ENCODE data around the gene RPL35A.
"Not testable (repeated sequence)": the region's sequence is repeated elsewhere in the genome, so short reads cannot be mapped to it uniquely, and the experiment has no call there.

RPL35A gene

DNA sequence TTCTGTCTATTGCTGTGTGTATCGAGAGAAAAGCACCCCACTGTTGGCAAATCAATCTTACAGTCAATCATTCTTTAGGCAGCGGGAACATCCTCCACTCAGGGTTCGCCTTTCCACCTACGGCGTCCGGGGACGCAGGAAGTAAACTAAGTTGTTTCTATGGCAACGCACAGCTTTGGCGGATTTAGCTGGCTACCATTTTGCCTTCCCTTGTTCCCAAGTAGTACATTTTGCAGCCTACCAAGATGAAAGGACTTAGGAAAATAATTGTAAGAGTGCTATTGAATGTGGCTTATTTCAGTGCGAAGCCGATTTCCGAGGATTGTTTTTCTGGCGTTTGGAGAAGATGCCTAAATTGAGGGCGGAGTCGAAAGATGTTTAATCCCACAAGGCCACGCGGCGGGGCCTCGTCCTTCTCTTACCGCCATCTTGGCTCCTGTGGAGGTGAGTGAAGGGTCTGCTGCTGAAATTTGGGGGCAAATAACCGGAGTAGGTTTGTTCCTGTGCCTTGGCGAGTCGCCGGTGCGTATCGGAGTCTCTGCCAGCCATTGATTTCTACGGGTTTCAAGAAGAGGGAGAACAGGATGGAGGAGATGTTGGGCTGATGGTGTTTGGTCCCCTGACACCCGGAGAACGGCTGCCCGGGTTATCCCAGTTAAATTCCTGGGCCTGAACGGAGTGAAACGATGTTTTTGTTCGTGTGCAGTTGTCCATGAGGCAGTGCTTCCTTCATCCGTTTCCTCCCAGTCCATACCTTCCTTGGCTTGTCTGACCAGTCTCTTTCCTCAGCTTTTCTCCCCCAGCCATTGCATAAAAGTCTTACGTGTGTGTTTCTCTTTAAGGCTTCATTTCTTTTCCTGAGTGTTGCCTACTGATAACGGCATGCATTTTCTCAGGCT, at the start of gene RPL35A:
Gene RPL35A (plus strand): TSS at position 413 of the 899 bp plus-strand sequence. CDS start 778 bp downstream, outside the sequence.
- DNase-seq (ENCODE audit: extremely low spot score, insufficient read length, low read depth) (peak; percentile 75), FAIRE-seq (peak; percentile 93)

- DNase-seq (ENCODE audit: extremely low spot score, insufficient read length, low read depth), result no peak
- FAIRE-seq, result no peak
Observed at GRCh38 chr3:197901626-197902025, 48.4 kb upstream of the RPL35A start.

DNA sequence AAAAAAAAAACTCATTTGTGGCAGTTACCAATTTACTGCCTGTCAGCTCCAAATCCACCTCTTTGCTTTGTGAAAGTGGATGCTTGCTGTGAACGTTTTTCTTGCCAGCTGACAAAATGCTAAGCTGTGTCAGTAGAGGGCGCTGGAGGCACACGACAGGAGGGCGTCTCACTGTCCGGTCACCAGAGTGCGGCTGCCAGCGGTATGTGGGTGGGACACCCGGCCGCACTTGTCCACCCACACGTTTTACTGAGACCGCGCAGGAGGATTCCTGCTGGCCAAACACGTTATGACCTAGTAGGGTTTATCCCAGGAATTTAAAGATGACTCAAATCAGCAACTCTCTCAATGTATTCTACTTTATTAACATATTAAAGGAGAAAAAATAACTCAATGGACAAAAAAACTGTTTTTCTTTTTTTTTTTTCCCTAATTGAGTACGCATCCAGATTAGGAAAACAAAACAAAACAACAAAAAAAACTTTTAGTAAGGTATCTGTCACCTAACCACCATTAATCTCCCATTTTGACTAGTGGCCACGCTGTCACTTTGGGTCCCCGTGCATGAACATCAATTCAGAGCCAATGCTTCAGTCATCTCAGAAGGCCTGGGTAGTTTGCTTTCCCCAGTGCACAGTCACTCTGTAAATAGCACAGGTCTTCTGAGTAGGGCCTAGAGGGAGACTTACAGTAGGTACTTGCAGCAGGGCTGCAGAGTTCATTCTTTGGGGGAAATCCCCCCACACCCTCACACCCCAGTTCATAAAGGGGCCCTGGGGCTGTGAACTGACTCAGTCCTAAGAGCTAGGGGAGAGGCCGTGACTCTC, 43.8 kb upstream of the RPL35A start:
- peak; percentile 59 for DNase-seq (ENCODE audit: extremely low spot score, insufficient read length, low read depth)
- FAIRE-seq, result peak; percentile 87

DNA sequence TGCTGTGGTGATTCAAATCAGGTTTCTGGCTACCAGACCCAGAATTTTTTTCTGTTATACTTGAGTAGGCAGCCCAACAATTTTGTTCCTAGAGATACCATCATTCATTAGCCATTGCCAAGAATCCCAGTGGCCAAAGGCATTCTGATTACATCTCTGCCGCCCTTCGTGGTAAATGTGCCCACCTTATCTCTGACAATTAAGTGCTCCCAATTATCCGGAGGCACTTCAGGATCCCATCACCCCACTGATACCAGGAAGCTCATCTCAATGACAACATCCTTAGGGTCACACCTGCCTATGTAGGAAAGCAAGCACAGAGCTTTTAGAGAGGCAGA, 43.2 kb upstream of the RPL35A start:
- FAIRE-seq (no peak), DNase-seq (ENCODE audit: extremely low spot score, insufficient read length, low read depth) (no peak)

DNA sequence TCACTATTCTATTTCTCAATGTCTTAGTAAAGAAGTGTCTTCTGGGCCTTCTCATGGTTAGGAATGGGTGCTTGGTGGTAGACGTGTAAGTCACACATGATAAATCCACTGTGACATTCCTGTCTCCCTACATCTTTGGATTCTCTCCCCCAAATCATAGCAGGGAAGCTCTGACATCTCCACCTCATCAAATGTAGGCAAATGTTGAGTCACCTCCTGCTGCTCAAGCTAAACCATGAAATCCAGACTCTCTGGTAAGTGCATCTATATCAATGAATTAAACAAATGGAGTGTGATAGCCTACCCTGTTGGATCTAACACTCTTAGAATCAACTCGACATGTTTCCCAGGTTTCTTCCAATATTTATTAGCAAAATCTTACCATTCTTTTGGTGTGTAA, 42.8 kb upstream of the RPL35A start:
- FAIRE-seq (no peak), DNase-seq (ENCODE audit: extremely low spot score, insufficient read length, low read depth) (no peak)

DNA sequence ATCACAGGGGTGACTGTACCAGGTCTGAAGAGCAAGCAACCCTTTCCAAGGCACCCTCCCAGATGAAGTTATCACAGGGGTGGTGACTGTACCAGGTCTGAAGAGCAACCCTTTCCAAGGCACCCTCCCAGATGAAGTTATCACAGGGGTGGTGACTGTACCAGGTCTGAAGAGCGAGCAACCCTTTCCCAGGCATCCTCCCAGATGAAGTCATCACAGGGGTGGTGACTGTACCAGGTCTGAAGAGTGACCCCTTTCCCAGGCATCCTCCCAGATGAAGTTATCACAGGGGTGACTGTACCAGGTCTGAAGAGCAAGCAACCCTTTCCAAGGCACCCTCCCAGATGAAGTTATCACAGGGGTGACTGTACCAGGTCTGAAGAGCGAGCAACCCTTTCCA, 41.4 kb upstream of the RPL35A start:
- FAIRE-seq; DNase-seq (ENCODE audit: extremely low spot score, insufficient read length, low read depth): not testable (repeated sequence)

DNA sequence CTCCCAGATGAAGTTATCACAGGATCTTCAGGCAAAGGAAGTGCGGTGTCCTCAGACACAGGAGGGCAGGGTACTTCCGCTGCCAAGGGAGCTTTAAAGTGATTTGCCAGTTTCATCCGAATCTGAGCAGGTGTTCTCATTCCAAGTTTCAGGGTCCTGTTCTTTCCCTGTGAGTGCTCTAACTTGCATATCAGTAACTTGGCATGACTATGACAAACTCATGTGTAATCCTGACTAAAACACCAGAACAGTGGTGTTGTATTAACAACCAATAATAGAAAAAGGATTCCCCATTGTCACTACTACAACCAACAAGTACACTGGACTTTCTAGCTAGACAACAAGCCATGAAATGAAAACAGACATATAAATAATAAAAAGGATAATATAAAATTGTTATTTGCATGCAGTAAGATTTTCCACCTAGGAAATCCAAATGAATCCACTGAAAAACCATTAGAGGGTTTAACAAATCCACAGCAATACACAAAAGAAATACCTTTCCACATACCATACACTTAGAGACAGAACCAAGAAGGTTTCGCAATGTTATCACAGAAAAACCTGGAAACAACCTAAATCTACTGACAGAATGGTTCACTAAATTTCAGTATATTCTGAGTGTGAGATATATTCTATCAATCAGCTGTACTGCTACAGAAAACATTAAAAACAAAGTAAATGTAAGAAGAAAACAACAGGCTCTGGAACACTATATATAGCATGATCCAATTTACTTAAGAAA, 40.9 kb upstream of the RPL35A start:
- FAIRE-seq (no peak), DNase-seq (ENCODE audit: extremely low spot score, insufficient read length, low read depth) (no peak)

- DNase-seq (ENCODE audit: extremely low spot score, insufficient read length, low read depth), result no peak
- no peak for FAIRE-seq
Observed at GRCh38 chr3:197912741-197913476, 37.1 kb upstream of the RPL35A start.

DNA sequence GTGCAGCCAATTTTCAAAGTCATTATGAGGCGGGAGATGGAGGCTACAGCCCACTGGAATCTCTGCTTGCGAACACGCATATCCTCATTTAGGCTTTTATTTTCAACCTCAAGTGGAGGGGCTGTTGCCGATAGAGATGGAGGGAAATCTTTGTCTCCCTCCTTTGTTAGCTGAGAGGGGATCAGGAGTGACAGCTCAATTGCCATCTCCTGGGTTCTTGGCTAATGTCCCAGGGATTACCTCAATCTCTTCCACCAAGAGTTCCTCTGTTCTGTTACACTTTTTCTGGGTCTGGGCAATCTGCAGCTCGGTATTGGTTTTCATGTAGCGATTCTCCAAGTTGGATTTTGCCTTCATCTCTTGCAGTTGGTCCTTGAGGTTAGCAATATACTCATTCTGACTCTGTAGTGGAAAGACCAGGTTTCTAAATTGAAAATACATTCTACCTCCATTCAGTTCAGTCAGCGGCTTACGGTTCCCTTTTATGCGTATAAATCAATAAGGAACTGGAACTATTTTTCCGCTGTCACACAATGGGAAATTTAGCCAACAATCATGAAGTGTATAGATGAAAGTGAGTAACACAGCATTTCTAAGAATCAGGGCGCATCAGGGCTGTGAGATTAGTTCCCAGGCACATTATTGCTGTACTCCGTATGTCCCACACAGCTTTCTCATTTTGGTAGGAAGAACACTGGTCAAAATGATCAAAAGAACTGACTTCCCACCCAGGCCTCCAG, 36.2 kb upstream of the RPL35A start:
- FAIRE-seq (no peak), DNase-seq (ENCODE audit: extremely low spot score, insufficient read length, low read depth) (no peak)

GRCh38 chr3:197921429-197922275, 28.3 kb upstream of the RPL35A start:
- not testable (repeated sequence) for DNase-seq (ENCODE audit: extremely low spot score, insufficient read length, low read depth); FAIRE-seq

- FAIRE-seq (no peak), DNase-seq (ENCODE audit: extremely low spot score, insufficient read length, low read depth) (no peak)
Observed at GRCh38 chr3:197926418-197926817, 23.6 kb upstream of the RPL35A start.

GRCh38 chr3:197927578-197927977, 22.4 kb upstream of the RPL35A start:
- FAIRE-seq; DNase-seq (ENCODE audit: extremely low spot score, insufficient read length, low read depth): not testable (repeated sequence)

- no peak for DNase-seq (ENCODE audit: extremely low spot score, insufficient read length, low read depth)
- no peak for FAIRE-seq
Observed at GRCh38 chr3:197936819-197937384, 13.1 kb upstream of the RPL35A start.

DNA sequence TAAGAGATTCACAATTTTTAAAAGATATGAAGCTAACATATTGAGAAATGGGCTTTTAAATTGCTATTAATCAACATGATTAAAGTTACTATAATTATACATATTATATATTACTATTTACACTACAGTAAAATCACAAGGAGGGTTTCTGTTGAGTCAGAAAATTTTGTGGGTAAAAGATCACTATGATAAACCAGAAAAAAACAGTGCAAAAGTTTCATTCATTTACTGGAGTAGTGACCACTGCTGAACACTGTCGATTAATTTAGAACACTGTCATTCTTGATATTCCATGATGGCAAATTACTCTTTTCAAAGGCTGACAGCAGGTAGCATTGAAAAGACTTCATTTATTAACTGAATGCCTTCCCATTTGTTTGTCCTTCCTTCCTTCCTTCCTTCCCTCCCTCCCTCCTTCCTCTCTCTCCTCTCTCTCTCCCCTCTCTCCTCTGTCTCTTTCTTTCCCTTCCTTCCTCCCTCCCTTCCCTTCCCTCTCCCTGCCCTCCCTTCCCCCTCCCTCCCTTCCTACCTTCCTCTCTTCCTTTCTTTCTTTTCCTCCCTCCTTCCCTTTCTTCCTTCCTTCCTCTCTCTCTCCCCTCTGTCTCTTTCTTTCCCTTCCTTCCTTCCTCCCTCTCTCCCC, 9.1 kb upstream of the RPL35A start:
- no peak for FAIRE-seq
- no peak for DNase-seq (ENCODE audit: extremely low spot score, insufficient read length, low read depth)

- FAIRE-seq (peak; percentile 84), DNase-seq (ENCODE audit: extremely low spot score, insufficient read length, low read depth) (no peak)
Observed at GRCh38 chr3:197942956-197943556, 6.9 kb upstream of the RPL35A start.

DNA sequence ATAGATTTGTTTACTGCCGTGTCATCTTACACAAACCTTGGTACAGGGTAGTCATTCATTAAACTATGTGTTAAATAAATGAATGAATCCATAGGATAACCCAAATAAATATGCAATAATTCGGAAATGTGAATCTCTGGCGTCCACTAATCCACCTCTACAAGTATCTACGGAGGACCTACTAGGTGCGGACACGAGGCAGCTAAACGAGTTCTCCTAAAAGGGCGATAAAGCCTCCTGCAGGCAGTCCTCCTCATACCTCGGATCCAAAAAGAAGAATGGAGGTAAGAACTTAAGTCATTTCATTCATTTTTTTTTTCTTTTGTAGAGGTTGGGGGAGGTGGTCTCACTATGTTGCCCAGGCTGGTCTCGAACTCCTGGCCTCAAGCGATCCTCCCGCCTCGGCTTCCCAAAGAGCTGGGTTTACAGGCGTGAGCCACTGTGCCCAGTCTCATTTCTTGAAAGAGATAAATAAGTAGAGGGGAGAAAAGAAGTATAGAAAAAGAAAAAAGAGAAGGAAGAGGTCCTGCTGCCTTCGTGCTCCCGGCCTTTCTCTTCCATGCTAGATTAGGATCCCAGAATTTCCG, 706 bp upstream of the RPL35A start:
- FAIRE-seq (no peak), DNase-seq (ENCODE audit: extremely low spot score, insufficient read length, low read depth) (no peak)

DNA sequence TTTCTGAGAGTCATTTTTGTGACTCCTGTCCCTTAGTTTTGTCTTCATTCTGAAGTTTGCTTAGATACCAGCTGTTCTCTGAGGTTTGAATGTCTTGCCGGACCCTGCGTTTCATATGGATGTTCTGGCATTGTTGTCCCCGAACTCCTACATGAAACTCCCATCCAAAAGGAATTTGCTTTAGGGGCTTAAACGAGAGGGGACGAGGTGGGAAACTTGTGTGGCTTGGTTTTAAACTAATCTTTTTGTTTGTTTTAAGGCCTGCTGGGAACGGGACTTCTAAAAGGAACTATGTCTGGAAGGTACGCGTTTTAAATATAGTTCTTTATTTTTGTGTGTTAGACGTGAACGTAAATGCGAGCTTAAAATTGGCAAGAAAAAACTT, 679 bp downstream of the RPL35A start:
- DNase-seq (ENCODE audit: extremely low spot score, insufficient read length, low read depth) (no peak), FAIRE-seq (no peak)

Data from GM18507 (cell line).